Astrocyte (in vitro differentiated cells and primary cell): Measurements from ENCODE around the gene CHRNA4.

ENCODE experiments used
- CTCF ChIP-seq: IDR thresholded peaks from 2 replicates; pipeline ENCODE4 v1.5.1; 2011; ENCODE audit warnings: low read depth, mild to moderate bottlenecking, inconsistent platforms, low read length, moderate library complexity; ENCODE audit not compliant: insufficient read depth
- EZH2 ChIP-seq: IDR thresholded peaks from 2 replicates; pipeline ENCODE4 v1.6.1; 2012; ENCODE audit warnings: mild to moderate bottlenecking, low read length, inconsistent platforms; ENCODE audit not compliant: insufficient read depth

GRCh38 chr20:63398744-63399514 lies 37.8 kb upstream of the CHRNA4 start:
- no peak for TF ChIP-seq CTCF
- TF ChIP-seq EZH2: no peak
